HT1080 (cell line): ENCODE data around the gene ZNF691. TPM values are rescaled to one million over a fixed set of nuclear protein-coding genes. Genes with fewer than 3 reads are reported as not detected.
"Not testable (repeated sequence)": the region's sequence is repeated elsewhere in the genome, so short reads cannot be mapped to it uniquely, and the experiment has no call there.

Source experiments
- DNase-seq: peaks from one replicate; pipeline ENCODE4 v3.0.0-alpha.2; 2015; ENCODE audit warnings: low read depth
- total RNA-seq: library from RNA; depleted of rRNA; stranded (reverse); fragments of >200 nt; shearing (Covaris generic); gene quantifications from 2 replicates; pipeline ENCODE4 v1.2.3, GENCODE V29; 2014

The ZNF691 gene
- total RNA-seq, 1 experiment from 2014 or later, result 10.6 TPM

DNA sequence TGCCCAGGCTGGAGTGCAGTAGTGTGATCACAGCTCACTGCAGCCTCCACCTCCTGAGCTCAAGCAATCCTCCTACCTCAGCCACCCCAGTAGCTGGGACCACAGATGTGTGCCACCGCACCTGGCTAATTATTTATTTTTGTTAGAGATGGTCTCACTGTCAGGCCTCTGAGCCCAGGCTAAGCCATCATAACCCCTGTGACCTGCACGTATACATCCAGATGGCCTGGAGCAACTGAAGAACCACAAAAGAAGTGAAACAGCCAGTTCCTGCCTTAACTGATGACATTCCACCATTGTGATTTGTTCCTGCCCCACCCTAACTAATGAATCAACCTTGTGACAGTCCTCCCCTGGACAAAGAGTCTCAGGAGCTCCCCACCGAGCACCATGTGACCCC lies 10.1 kb downstream of the ZNF691 start:
- DNase-seq, result not testable (repeated sequence)

DNA sequence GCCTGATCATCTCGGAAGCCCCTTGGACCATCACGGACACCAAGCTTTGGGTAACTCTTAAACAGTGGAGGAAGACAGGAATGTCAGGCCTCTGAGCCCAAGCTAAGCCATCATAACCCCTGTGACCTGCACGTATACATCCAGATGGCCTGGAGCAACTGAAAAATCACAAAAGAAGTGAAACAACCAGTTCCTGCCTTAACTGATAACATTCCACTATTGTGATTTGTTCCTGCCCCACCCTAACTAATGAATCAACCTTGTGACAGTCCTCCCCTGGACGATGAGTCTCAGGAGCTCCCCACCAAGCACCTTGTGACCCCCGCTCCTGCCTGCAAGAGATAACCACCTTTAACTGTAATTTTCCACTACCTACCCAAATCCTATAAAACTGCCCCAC lies 13.0 kb downstream of the ZNF691 start:
- not testable (repeated sequence) for DNase-seq

DNA sequence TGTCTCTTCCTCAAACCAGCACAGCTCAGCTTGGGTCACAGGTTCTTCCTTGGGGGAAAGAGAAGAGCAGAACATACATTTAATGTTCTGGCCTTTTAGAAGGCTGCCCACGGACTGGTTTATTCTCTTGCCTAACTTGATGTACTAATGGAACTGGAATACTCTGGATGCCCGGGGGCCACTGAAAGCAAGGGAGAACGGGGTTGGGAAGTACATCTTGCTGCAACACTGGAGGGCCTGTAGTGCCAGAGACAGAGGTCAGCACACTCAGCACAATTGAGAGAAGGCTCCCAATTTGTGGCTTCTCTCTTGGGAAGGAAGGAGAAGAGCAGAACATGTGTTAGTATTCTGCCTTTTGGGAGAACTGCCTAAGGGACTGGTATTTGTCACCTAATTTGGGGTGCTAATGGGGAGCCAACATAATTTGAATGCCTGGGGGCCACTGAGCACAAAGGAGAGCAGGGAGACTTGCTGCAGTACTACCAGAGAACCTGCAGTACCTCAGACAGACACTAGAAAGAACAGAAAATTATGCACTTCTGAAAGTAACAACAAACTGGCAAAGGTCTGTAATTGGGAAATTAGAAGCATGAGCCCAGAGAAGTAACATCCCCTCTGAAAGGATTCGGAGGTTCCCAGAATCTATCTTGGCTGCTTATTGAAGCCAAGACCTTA lies 14.1 kb downstream of the ZNF691 start:
- DNase-seq, result no peak

DNA sequence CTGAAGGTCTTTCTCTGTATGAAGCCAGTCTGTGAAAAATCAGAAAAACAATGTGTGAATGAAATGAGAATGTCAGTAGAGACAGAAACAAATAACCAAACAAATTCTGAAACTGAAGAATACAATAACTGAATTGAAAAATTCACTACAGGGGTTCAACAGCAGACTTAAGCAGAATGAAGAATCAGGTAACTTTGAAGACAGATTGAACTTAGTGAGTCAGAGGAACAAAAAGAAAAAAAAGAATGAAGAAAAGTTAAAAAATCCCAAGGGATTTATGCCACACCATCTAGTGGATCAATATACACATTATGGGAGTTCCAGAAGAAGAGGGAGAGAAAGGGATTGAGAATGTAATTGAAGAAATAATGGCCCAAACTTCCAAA lies 14.6 kb downstream of the ZNF691 start:
- DNase-seq, result no peak

DNA sequence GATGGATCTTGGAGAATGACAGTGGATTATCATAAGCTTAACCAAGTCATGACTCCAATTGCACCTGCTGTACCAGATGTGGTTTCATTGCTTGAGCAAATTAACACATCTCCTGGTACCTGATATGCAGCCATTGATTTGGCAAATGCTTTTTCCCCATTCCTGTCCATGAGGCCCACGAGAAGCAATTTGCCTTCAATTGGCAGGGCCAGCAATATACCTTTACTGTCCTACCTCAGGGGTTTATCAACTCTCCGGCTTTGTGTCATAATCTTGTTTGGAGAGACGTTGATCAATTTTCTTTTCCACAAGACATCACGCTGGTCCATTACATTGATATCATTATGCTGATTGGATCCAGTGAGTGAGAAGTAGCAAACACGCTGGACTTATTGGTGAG lies 20.1 kb downstream of the ZNF691 start:
- DNase-seq, result no peak

DNA sequence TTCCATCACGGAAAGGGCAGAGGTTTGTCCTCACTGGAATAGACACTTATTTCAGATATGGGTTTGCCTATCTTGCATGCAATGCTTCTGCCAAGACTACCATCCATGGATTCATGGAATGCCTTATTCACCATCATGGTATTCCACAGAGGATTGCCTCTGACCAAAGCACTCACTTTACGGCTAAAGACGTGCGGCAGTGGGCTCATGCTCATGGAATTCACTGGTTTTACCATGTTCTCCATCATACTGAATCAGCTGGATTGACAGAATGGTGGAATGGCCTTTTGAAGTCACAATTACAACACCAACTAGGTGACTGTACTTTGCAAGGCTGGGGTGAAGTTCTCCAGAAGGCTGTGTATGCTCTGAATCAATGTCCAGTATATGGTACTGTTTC lies 22.1 kb downstream of the ZNF691 start:
- DNase-seq, result peak; percentile 12

DNA sequence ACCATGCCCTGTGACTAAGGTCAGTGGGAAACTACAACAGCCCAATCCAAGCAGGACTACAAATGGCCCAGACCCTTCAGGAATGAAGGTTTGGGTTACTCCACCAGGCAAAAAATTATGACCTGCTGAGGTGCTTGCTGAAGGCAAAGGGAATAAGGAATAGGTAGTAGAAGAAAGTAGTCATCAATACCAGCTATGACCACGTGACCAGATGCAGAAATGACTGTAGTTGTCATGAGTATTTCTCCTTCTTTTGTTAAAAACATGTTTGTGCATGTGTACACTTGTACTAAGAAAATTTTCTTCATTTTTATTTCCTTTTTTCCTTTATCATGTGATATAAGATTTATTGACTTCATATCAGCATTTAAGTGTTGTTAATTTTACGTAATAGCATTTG lies 22.8 kb downstream of the ZNF691 start:
- DNase-seq, result not testable (repeated sequence)

DNA sequence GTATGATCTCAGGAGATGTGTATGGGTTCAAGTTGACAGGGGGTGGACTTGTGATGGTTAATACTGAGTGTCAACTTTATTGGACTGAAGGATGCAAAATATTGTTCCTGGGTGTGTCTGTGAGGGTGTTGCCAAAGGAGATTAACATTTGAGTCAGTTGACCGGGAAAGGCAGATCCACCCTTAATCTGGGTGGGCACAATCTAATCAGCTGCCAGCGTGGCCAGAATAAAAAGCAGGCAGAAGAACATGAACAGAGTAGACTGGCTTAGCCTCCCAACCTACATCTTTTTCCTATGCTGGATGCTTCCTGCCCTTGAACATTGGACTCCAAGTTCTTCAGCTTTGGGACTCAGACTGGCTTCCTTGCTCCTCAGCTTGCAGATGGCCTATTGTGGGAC lies 23.3 kb downstream of the ZNF691 start:
- DNase-seq, result not testable (repeated sequence)

DNA sequence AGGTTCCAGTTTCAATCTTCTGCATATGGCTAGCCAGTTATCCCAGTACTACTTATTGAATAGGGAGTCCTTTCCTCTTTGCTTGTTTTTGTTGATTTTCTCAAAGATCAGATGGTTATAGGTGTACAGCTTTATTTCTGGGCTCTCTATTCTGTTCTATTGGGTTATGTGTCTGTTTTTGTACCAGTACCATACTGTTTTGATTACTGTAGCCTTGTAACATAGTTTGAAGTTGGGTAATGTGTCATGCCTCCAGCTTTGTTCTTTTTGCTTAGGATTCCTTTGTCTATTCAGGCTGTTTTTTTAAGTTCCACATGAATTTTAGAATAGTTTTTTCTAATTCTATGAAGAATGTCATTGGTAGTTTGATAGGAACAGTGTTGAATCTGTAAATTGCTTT lies 26.7 kb downstream of the ZNF691 start:
- not testable (repeated sequence) for DNase-seq

DNA sequence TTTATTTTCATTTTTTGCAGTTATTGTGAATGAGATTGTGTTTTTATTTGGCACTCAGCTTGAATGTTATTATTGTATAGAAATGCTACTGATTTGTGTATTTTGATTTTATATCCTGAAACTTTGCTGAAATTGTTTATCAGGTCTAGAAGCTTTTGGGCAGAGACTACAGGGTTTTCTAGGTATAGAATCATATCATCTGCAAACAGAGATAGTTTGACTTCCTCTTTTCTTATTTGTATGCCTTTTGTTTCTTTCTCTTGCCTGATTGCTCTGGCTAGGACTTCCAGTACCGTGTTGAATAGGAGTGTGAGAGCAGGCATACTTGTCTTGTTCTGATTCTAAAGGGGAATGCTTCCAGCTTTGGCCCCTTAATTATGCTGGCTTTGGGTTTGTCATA lies 27.3 kb downstream of the ZNF691 start:
- DNase-seq, result no peak

DNA sequence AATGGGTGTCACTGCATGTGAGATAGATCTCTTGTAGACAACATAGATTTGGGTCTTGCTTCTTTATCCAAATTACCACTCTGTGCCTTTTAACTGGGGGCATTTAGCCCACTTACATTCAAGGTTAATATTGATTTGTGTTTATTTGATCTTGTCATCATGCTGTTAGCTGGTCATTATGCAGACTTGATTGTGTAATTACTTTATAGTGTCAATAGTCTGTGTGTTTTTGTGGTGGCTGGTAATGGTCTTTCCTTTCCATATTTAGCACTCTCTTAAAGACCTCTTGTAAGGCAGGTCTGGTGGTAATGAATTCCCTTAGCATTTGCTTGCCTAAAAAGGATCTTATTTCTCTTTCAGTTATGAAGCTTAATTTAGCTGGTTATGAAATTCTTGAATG lies 29.6 kb downstream of the ZNF691 start:
- no peak for DNase-seq

DNA sequence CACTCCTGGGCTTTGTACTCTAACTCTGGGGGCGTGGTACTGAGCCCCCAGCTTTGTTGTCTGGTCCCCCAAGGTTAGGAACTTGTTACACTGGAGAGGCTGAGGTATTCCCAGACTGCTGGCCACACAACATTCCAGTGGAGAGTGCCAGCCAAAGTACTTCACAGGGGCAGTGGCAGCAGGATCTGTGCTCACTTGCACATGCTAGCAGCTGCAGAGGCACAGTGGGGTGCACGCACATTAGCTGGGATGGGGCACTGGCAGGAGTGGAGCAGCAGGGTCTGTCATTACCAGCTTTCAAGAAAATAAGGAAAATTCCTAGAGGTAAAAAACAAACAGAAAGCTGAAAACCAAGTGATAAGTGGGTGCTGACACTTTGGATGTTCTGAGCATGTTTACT lies 31.0 kb downstream of the ZNF691 start:
- no peak for DNase-seq

DNA sequence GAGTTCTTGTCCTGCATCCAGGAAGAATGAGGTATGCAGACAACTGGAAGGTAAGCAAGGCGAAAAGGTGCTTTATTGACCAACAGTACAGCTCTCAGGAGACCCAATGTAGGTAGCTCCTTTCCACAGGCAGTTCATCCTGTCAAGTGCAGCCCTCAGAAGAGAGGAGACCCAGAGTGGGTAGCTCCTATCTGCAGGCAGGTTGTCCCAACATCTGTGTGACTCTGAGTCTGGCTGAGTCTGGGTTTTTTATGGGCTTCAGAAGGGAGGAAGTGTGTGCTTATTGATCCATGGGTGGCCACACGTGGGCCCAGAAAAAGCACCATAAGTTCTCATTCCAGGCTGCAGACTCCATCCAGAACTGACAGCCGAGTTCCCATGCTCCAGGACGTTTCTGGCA lies 34.0 kb downstream of the ZNF691 start:
- DNase-seq, result no peak

DNA sequence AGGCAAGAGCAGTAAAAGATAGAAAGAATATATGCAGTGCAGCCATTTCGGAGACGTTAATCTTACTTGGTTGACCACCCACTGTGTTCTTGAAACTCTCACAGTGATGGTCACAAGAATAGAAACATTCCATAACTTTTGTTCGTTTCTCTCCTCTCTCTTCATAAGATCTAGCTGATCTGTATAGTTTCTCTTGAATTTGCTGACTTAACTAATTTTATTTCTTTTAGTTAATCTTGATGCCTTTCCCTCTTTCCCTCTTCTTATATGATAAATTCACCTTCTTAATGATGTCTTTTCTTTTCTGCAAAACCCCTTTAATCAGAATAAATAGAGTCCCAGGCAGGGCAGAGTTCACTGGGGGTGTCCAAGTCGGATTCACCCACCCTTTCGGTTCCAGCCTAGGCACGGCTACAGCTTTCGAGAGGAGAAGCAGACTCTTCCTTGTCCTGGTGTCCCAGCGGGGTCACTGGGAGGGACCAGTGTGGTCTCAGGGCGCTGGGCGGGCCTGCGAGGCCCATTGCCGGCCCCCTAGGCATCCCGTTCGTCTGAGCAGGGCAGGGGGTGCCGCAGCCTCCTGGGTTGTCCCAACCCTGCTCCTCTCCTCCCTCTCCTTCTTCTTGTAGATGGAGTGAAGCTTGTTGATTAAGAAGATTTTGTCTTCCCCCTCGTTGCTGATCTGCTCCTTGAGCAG lies 39.8 kb downstream of the ZNF691 start:
- no peak for DNase-seq

DNA sequence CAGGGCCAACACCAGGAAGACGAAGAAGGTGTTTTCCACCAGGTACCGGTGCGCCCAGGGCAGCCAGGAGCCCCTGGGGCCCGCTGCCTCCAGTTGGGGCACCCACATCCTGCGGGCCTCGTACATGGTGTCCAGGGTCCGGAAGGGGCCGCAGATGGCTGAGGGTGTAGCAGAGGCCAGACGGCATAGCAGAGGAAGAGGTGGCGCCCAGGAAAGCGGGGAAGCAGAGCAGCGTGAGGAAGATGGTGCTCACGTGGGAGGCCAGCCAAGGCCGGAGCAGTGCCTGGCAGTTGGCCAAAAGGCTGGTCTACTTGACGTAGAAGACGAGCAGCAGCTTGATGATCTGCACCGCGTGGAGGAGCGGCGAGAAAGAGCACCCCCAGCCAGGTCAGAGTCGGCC lies 40.4 kb downstream of the ZNF691 start:
- no peak for DNase-seq

DNA sequence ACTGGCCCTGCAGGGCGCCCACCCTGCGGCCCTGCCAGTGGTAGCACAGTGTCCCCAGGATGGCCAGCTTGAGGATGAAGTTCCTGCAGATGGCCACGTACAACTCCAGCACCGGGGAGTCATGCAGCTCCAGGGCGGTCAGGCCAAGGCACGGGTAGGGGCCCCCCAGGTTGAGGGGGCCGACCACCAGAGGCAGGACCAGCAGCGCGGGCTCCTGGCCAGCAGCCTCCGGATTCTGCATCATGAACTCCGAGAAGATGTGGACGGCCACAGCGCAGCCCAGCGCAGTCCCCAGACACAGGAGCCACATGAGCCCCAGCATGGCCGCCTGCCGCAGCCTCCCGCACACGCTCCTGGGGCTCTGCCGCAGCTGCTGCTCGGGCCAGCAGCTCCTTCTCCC lies 41.0 kb downstream of the ZNF691 start:
- no peak for DNase-seq

DNA sequence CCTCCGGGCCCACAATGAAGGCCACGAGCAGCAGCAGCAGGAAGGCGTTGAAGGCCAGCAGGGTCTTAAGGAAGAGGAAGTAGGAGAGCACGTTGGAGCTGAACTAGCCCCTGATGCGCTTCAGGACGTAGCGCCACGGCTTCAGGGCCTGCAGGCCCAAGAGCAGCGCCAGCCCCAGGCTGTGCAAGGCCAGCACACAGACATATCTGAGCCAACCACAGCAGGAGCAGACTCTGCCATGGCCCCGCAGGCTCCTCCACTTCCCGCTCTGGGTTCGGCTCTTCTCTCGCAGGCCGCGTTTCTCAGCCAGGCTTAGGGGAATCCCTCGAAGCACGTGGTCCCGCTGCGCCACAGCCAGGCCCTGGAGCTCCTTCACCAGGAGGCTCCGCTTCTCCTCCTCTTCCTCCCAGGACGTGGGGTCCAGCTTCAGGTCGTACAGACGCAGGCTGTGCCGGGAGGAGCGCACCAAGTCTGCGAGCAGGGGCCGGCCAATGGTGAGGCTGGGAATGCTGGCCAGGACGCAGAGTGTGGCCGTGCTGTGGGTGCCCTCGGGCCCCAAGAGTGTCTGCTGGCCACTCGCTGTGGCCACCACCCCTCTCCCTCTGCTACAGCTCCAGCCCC lies 41.7 kb downstream of the ZNF691 start:
- no peak for DNase-seq

DNA sequence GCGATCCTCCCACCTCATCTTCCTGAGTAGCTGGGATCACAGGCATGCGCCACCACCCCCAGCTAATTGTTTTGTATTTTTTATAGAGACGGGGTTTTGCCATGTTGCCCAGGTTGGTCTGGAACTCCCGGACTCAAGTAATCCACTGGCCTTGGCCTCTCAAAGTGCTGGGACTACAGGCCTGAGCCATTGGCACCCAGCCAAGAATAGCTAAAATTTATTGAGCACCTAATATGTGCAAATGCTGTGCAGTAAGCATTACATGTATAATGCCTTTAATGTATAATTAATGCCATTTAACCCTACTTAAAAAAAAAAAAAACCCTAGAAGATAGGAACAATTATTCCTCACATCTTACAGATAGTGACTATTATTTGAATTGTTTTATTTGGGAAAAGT lies 42.9 kb downstream of the ZNF691 start:
- DNase-seq, result no peak

DNA sequence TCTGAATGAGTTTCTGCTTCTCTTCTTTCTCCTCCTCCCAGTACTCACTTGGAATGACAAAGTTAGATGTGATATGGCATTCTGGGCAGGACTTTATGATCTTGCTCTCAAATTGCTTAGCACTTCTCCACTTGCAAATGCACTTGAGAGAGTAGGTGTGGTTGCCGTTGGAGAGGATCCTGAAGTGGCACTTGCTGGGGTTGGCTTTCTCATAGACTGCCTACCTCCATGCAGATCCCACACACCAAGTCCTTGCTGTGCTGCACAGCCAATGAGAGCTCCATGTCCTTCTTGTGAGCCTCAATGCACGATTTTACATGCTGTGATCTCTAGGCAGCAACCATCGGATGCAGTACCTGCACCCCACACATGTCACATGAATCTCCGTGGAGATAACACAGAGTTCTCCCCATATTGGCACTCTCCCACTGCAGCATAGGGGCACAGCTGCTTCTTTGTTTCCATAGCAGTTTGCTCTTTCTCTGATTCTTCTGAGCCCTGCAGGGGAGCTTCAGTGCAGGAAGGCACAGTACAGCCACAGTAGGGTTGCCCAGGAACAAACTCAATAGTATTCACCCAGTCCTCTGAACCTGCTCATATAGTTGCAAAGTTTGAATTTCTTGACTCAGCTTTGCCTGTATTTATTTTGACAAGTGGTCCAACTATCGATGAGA lies 45.2 kb downstream of the ZNF691 start:
- no peak for DNase-seq

DNA sequence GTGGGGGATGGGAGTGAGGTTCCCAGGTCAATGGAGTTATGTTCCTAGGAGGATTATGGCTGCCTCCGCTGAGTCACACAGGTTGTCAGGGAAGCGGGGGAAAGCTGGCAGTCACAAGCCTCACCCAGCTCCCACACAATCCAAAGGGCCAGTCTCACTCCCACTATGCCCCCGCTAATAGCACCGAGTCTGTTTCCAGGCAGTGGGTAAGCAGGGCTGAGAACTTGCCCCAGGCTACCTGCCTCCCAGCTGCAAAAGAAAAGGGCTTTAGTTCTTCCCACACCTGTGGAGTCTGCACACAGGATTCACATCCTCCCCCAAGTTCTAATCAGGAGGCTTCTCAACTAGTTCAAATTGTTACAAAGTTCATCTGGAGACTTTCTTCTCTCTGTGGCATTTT lies 53.5 kb downstream of the ZNF691 start:
- DNase-seq, result peak; percentile 35
